Left kidney (tissue), 2 donors: ENCODE data around the gene SLC6A1. TPM values are rescaled to one million over a fixed set of nuclear protein-coding genes. Genes with fewer than 3 reads are reported as not detected.
"Not testable (repeated sequence)": the region's sequence is repeated elsewhere in the genome, so short reads cannot be mapped to it uniquely, and the experiment has no call there.

Experiments used
- DNase-seq: peaks from one replicate; pipeline ENCODE4 v3.0.0-alpha.2; 2013
- polyA plus RNA-seq: library from polyadenylated mRNA; unstranded; fragments of 120-200 nt; gene quantifications from one replicate; pipeline ENCODE4 v1.2.1, GENCODE V29; 2013; ENCODE audit not compliant: insufficient read length

The SLC6A1 gene
- polyA plus RNA-seq, 1 donor: 1.7 TPM

- DNase-seq: no peak
Observed at GRCh38 chr3:11059799-11060115, 67.2 kb downstream of the SLC6A1 start.

- DNase-seq: peak; percentile 18
Observed at GRCh38 chr3:11060500-11061251, 68.1 kb downstream of the SLC6A1 start.

GRCh38 chr3:11061268-11061871 lies 68.8 kb downstream of the SLC6A1 start:
- not testable (repeated sequence) for DNase-seq

GRCh38 chr3:11062704-11063103 lies 70.2 kb downstream of the SLC6A1 start:
- DNase-seq: no peak

- no peak for DNase-seq
Observed at GRCh38 chr3:11071096-11071755, 78.7 kb downstream of the SLC6A1 start.

- no peak for DNase-seq
Observed at GRCh38 chr3:11072631-11073030, 80.1 kb downstream of the SLC6A1 start.

GRCh38 chr3:11074011-11074410 lies 81.5 kb downstream of the SLC6A1 start:
- no peak for DNase-seq

- no peak for DNase-seq
Observed at GRCh38 chr3:11074451-11074850, 81.9 kb downstream of the SLC6A1 start.

GRCh38 chr3:11075122-11075521 lies 82.6 kb downstream of the SLC6A1 start:
- not testable (repeated sequence) for DNase-seq

- no peak for DNase-seq
Observed at GRCh38 chr3:11076711-11077110, 84.2 kb downstream of the SLC6A1 start.

GRCh38 chr3:11077466-11077865 lies 84.9 kb downstream of the SLC6A1 start:
- no peak for DNase-seq

GRCh38 chr3:11078826-11079515 lies 86.4 kb downstream of the SLC6A1 start:
- DNase-seq: no peak

GRCh38 chr3:11080492-11080891 lies 87.9 kb downstream of the SLC6A1 start:
- DNase-seq: no peak

- no peak for DNase-seq
Observed at GRCh38 chr3:11084098-11084497, 91.5 kb downstream of the SLC6A1 start.

GRCh38 chr3:11084677-11085076 lies 92.1 kb downstream of the SLC6A1 start:
- no peak for DNase-seq

GRCh38 chr3:11085093-11085840 lies 92.7 kb downstream of the SLC6A1 start:
- DNase-seq: no peak

GRCh38 chr3:11086856-11087255 lies 94.3 kb downstream of the SLC6A1 start:
- DNase-seq: no peak

- no peak for DNase-seq
Observed at GRCh38 chr3:11088066-11088465, 95.5 kb downstream of the SLC6A1 start.

GRCh38 chr3:11088831-11089230 lies 96.3 kb downstream of the SLC6A1 start:
- DNase-seq: no peak
